Activated T-helper 1 cell treated with anti-CD3 and anti-CD28 coated beads, Interleukin-12 subunit alpha, Interleukin-12 subunit beta, Interleukin-2, Interleukin-4 antibody, amounts not matched to agents 30 ng/mL and 10 ng/mL and 1 ng/mL, durations not matched to agents 14 hours and 24 hours and 36 hours (primary cell): ENCODE measurements around the gene RLBP1. TPM values are rescaled to one million over a fixed set of nuclear protein-coding genes. Genes with fewer than 3 reads are reported as not detected.
A peak's percentile ranks its signal among the peaks of the same experiment; 100 is the strongest.
"Not testable (repeated sequence)": the region's sequence is repeated elsewhere in the genome, so short reads cannot be mapped to it uniquely, and the experiment has no call there.

ENCODE experiments used
- DNase-seq: peaks from one replicate; pipeline ENCODE4 v3.0.0; 2021; ENCODE audit warnings: low spot score
- H3K27ac Mint-ChIP-seq: one replicate; pipeline ENCODE4 v1.8.0; 2021; ENCODE audit warnings: mild to moderate bottlenecking, mixed read lengths
- H3K27me3 Mint-ChIP-seq: one replicate; pipeline ENCODE4 v1.8.0; 2022; ENCODE audit warnings: mild to moderate bottlenecking, moderate library complexity, mixed read lengths; ENCODE audit not compliant: insufficient read depth
- H3K36me3 Mint-ChIP-seq: one replicate; pipeline ENCODE4 v1.8.0; 2021; ENCODE audit warnings: low read depth, mixed read lengths
- H3K4me1 Mint-ChIP-seq: one replicate; pipeline ENCODE4 v1.8.0; 2021; ENCODE audit warnings: low read depth, mixed read lengths
- H3K4me3 Mint-ChIP-seq: one replicate; pipeline ENCODE4 v1.8.0; 2021; ENCODE audit warnings: mild to moderate bottlenecking, moderate library complexity, mixed read lengths
- H3K9me3 Mint-ChIP-seq: one replicate; pipeline ENCODE4 v1.8.0; 2021; ENCODE audit warnings: mixed read lengths
- intact Hi-C: fragments of 100-400 bp; cut with micrococcal nuclease; formaldehyde crosslinking; loops from one replicate; pipeline ENCODE4 v1.15.1; 2024
- total RNA-seq: library from RNA; stranded (reverse); gene quantifications from 2 replicates; pipeline ENCODE4 v1.2.3, GENCODE V29; 2022

RLBP1 gene
- total RNA-seq, result not detected in 2 replicates

- Mint-ChIP-seq H3K9me3 (no peaks in the 10 kb centered on the region), H3K27ac (no peak within 1 kb of the TSS), H3K36me3 (no peaks in the 10 kb centered on the region), H3K27me3 (peaks cover 9% of the 10 kb centered on the region), H3K4me1 (no peaks in the 10 kb centered on the region), H3K4me3 (no peak within 1 kb of the TSS)
- intact Hi-C loops, result no loop called here
- no peak for DNase-seq
Observed at GRCh38 chr15:89221543-89221942, at the start of gene RLBP1. Gene RLBP1, minus strand, starts transcription at chr15:89221579. Its CDS starts 2,604 bp downstream, at chr15:89218975.

- Mint-ChIP-seq H3K36me3 (peaks cover 55% of the 10 kb centered on the region), H3K4me1 (peaks cover 43% of the 10 kb centered on the region)
- H3K4me3 Mint-ChIP-seq, H3K9me3 Mint-ChIP-seq, intact Hi-C loops, H3K27me3 Mint-ChIP-seq, DNase-seq, H3K27ac Mint-ChIP-seq: not testable (repeated sequence)
Observed at GRCh38 chr15:89250142-89250541, 28.8 kb upstream of the RLBP1 start.

GRCh38 chr15:89248584-89248983 is 27.2 kb upstream of the RLBP1 start:
- DNase-seq, result no peak
- Mint-ChIP-seq H3K27me3 (no peaks in the 10 kb centered on the region), H3K27ac (no peak overlapping the region), H3K9me3 (peaks cover 3% of the 10 kb centered on the region), H3K4me1 (peaks cover 48% of the 10 kb centered on the region), H3K4me3 (no peak overlapping the region), H3K36me3 (peaks cover 54% of the 10 kb centered on the region)
- intact Hi-C loops, result loop anchor here (10.0 kb wide), 2 partner anchors 354 to 1466 kb away; partner anchors contain the start of genes BLM and HAPLN3

GRCh38 chr15:89247446-89247845 is 26.1 kb upstream of the RLBP1 start:
- no peak overlapping the region for H3K27ac Mint-ChIP-seq
- peaks cover 2% of the 10 kb centered on the region for H3K27me3 Mint-ChIP-seq
- intact Hi-C loops, result loop anchor here (10.0 kb wide), 2 partner anchors 353 to 1467 kb away; partner anchors contain the start of genes BLM and HAPLN3
- no peak overlapping the region for H3K4me3 Mint-ChIP-seq
- H3K36me3 Mint-ChIP-seq, result peaks cover 53% of the 10 kb centered on the region
- DNase-seq, result no peak
- H3K9me3 Mint-ChIP-seq, result peaks cover 3% of the 10 kb centered on the region
- peaks cover 58% of the 10 kb centered on the region for H3K4me1 Mint-ChIP-seq

GRCh38 chr15:89244574-89244903 is 23.2 kb upstream of the RLBP1 start:
- H3K27me3 Mint-ChIP-seq, result peaks cover 5% of the 10 kb centered on the region
- peaks cover 35% of the 10 kb centered on the region for H3K36me3 Mint-ChIP-seq
- no peak for DNase-seq
- peak overlapping the region; percentile 96 for H3K4me3 Mint-ChIP-seq
- peaks cover 56% of the 10 kb centered on the region for H3K4me1 Mint-ChIP-seq
- H3K27ac Mint-ChIP-seq, result peak overlapping the region; percentile 90
- intact Hi-C loops, result loop anchor here (1.0 to 10.0 kb wide), 6 partner anchors 56 to 1470 kb away; partner anchors contain the start of genes ABHD2, BLM, HAPLN3 and TICRR
- H3K9me3 Mint-ChIP-seq, result peaks cover 2% of the 10 kb centered on the region

GRCh38 chr15:89243691-89244573 is 22.6 kb upstream of the RLBP1 start, which contains the start of gene FANCI:
Gene FANCI, plus strand, starts transcription at chr15:89243979. Its CDS starts 3,669 bp downstream, at chr15:89247648.
- Mint-ChIP-seq H3K4me3 (peak within 1 kb of the TSS; percentile 96), H3K27me3 (peaks cover 9% of the 10 kb centered on the region), H3K4me1 (peaks cover 53% of the 10 kb centered on the region), H3K9me3 (no peaks in the 10 kb centered on the region), H3K36me3 (peaks cover 31% of the 10 kb centered on the region), H3K27ac (peak within 1 kb of the TSS; percentile 90)
- DNase-seq, result peak; percentile 95
- intact Hi-C loops, result loop anchor here (1.0 to 10.0 kb wide), 9 partner anchors 37 to 1471 kb away; partner anchors contain the start of genes ABHD2, BLM, HAPLN3 and MFGE8

GRCh38 chr15:89243046-89243690 is 21.8 kb upstream of the RLBP1 start:
- intact Hi-C loops, result loop anchor here (1.0 to 10.0 kb wide), 5 partner anchors 36 to 1472 kb away; partner anchors contain the start of genes BLM, HAPLN3, MFGE8 and POLG
- peaks cover 26% of the 10 kb centered on the region for H3K36me3 Mint-ChIP-seq
- peak overlapping the region; percentile 96 for H3K4me3 Mint-ChIP-seq
- H3K27ac Mint-ChIP-seq, result peak overlapping the region; percentile 90
- peaks cover 47% of the 10 kb centered on the region for H3K4me1 Mint-ChIP-seq
- no peaks in the 10 kb centered on the region for H3K9me3 Mint-ChIP-seq
- H3K27me3 Mint-ChIP-seq, result peaks cover 11% of the 10 kb centered on the region
- DNase-seq, result no peak

- not testable (repeated sequence) for H3K4me3 Mint-ChIP-seq, H3K27ac Mint-ChIP-seq
- intact Hi-C loops, result loop anchor here (10.0 kb wide), 2 partner anchors 345 to 1475 kb away; partner anchors contain the start of genes BLM and HAPLN3
Observed at GRCh38 chr15:89239883-89240810, 18.8 kb upstream of the RLBP1 start.

GRCh38 chr15:89231832-89232231 is 10.5 kb upstream of the RLBP1 start:
- no peak for DNase-seq
- intact Hi-C loops, result no loop called here
- no peaks in the 10 kb centered on the region for H3K9me3 Mint-ChIP-seq
- H3K27ac Mint-ChIP-seq, result peak overlapping the region; percentile 1
- H3K4me3 Mint-ChIP-seq, result no peak overlapping the region
- peaks cover 32% of the 10 kb centered on the region for H3K27me3 Mint-ChIP-seq
- no peaks in the 10 kb centered on the region for H3K4me1 Mint-ChIP-seq
- H3K36me3 Mint-ChIP-seq, result no peaks in the 10 kb centered on the region

More at GRCh38 chr15:89239883-89240810, 18.8 kb upstream of the RLBP1 start:
- not testable (repeated sequence) for DNase-seq, H3K36me3 Mint-ChIP-seq, H3K9me3 Mint-ChIP-seq
- Mint-ChIP-seq H3K4me1 (peaks cover 20% of the 10 kb centered on the region), H3K27me3 (peaks cover 22% of the 10 kb centered on the region)

GRCh38 chr15:89230277-89230676 is 8.9 kb upstream of the RLBP1 start:
- intact Hi-C loops, result no loop called here
- no peak overlapping the region for H3K4me3 Mint-ChIP-seq
- no peak for DNase-seq
- no peak overlapping the region for H3K27ac Mint-ChIP-seq
- H3K27me3 Mint-ChIP-seq, result peaks cover 22% of the 10 kb centered on the region
- H3K36me3 Mint-ChIP-seq, result no peaks in the 10 kb centered on the region
- no peaks in the 10 kb centered on the region for H3K4me1 Mint-ChIP-seq
- H3K9me3 Mint-ChIP-seq, result no peaks in the 10 kb centered on the region

- Mint-ChIP-seq H3K36me3 (no peaks in the 10 kb centered on the region), H3K4me1 (no peaks in the 10 kb centered on the region), H3K9me3 (no peaks in the 10 kb centered on the region), H3K27ac (no peak overlapping the region), H3K27me3 (peaks cover 18% of the 10 kb centered on the region), H3K4me3 (no peak overlapping the region)
- intact Hi-C loops, result no loop called here
- DNase-seq, result no peak
Observed at GRCh38 chr15:89227425-89227824, 6.0 kb upstream of the RLBP1 start.
